Measurements from ENCODE around the gene OCRL. TPM values are rescaled to one million over a fixed set of nuclear protein-coding genes. Genes with fewer than 3 reads are reported as not detected.

OCRL gene
- polyA plus RNA-seq, 4 donors: 8.4 to 20.3 (median 10.5) TPM

DNA sequence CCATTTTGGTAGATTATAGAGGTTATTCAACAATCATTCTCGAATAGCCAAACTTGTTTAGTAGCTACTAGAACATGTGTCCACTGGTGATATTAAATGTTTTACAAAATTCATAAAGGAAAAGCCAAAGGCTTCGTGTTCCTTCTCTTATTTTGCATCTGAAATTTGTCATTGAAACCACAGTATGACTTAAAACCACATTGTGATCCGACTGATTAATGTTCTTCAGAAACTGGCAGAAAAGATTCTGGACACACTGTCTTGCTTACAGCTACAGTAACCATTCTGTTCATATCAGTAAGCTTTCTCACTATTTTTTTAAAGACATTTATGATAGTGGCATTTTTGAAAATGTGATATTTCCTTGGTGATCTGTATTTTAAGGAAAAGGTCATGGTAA is 14.2 kb upstream of the OCRL start:
- no peak for FAIRE-seq
- 51 to 66% (median 65%) methylated on average over 3 of the region's 3 CpGs for WGBS, 3 donors
- Histone ChIP-seq H3K4me1 (ENCODE audit: control insufficient read depth in 3 of 3, insufficient read depth in 2 of 3, low read depth in 1 of 3, low read length in 2 of 3) (no peaks in the 10 kb centered on the region), H3K36me3 (ENCODE audit: control insufficient read depth in 3 of 3, insufficient read depth in 2 of 3, low read depth in 1 of 3, low read length in 3 of 3) (no peaks in the 10 kb centered on the region), H3K27ac (ENCODE audit: low read depth in 1 of 3, low read length in 2 of 3) (no peak overlapping the region), H3K4me3 (ENCODE audit: low read depth in 1 of 3, low read length in 3 of 3) (no peak overlapping the region), H3K9me3 (ENCODE audit: control insufficient read depth in 2 of 2, insufficient read depth in 1 of 2, low read depth in 1 of 2, low read length in 1 of 2) (no peaks in the 10 kb centered on the region), H3K27me3 (ENCODE audit: control insufficient read depth in 3 of 3, insufficient read depth in 3 of 3, low read length in 3 of 3) (no peaks in the 10 kb centered on the region)
- DNase-seq: no peak

DNA sequence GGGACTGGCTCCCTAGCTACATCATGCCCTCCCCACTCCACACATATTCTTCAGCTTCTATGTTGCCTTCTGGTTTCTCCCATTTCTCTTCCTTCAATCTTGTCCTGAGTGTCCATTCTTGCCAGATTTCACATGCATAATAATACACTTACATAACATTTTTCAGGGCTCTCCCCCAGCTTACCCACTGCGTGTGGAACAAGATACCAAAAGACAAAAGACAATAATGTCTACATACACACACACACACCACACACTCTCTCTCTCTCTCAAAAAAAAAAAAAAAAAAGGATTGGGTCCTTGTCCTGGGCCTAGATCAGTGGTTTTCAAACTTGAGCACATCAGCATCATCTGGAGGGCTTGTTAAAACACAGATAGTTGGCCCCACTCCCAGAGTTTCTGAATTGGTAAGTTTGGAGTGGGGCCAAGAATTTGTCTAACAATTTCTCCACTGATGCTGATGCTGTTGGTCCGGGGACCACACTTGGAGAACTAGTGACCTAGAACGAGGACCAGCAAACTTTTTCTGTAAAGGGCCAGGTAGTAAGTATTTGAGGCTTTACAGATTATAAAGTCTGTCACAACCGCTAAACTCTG is 10.3 kb upstream of the OCRL start:
- H3K36me3 ChIP-seq (ENCODE audit: control insufficient read depth in 3 of 3, insufficient read depth in 2 of 3, low read depth in 1 of 3, low read length in 3 of 3): no peaks in the 10 kb centered on the region
- no peaks in the 10 kb centered on the region for H3K27me3 ChIP-seq (ENCODE audit: control insufficient read depth in 3 of 3, insufficient read depth in 3 of 3, low read length in 3 of 3)
- no peak overlapping the region for H3K4me3 ChIP-seq (ENCODE audit: low read depth in 1 of 3, low read length in 3 of 3)
- DNase-seq (no peak), FAIRE-seq (no peak)
- WGBS, 3 donors: 64 to 77% (median 66%) methylated on average over 4 of the region's 4 CpGs
- no peaks in the 10 kb centered on the region for H3K4me1 ChIP-seq (ENCODE audit: control insufficient read depth in 3 of 3, insufficient read depth in 2 of 3, low read depth in 1 of 3, low read length in 2 of 3)
- H3K27ac ChIP-seq (ENCODE audit: low read depth in 1 of 3, low read length in 2 of 3): no peak overlapping the region
- no peaks in the 10 kb centered on the region for H3K9me3 ChIP-seq (ENCODE audit: control insufficient read depth in 2 of 2, insufficient read depth in 1 of 2, low read depth in 1 of 2, low read length in 1 of 2)

DNA sequence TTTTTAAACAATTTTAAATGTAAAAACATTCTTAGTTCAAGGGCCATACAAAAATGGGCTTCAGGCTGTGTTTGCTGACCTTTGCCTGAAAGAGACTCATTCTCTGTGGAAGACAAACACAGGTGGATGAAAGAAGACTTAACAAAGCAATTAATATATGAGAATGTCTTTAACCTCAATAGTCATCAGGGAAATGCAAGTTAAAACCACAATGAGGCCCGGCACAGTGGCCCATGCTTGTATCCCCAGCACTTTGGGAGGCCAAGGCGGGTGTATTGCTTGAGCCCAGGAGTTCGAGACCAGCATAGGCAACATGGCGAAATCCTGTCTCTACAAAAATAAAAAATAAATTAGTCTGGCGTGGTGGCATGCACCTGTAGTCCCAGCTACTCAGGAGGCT is 9.6 kb upstream of the OCRL start:
- Histone ChIP-seq H3K4me1 (ENCODE audit: control insufficient read depth in 3 of 3, insufficient read depth in 2 of 3, low read depth in 1 of 3, low read length in 2 of 3) (no peaks in the 10 kb centered on the region), H3K9me3 (ENCODE audit: control insufficient read depth in 2 of 2, insufficient read depth in 1 of 2, low read depth in 1 of 2, low read length in 1 of 2) (no peaks in the 10 kb centered on the region), H3K27me3 (ENCODE audit: control insufficient read depth in 3 of 3, insufficient read depth in 3 of 3, low read length in 3 of 3) (no peaks in the 10 kb centered on the region), H3K36me3 (ENCODE audit: control insufficient read depth in 3 of 3, insufficient read depth in 2 of 3, low read depth in 1 of 3, low read length in 3 of 3) (no peaks in the 10 kb centered on the region), H3K27ac (ENCODE audit: low read depth in 1 of 3, low read length in 2 of 3) (no peak overlapping the region), H3K4me3 (ENCODE audit: low read depth in 1 of 3, low read length in 3 of 3) (no peak overlapping the region)
- FAIRE-seq (no peak), DNase-seq (no peak)
- WGBS, 3 donors: 70 to 93% (median 89%) methylated on average over 5 of the region's 5 CpGs

GRCh38 chrX:129531132-129531531 is 8.9 kb upstream of the OCRL start:
- Histone ChIP-seq H3K27me3 (ENCODE audit: control insufficient read depth in 3 of 3, insufficient read depth in 3 of 3, low read length in 3 of 3) (no peaks in the 10 kb centered on the region), H3K36me3 (ENCODE audit: control insufficient read depth in 3 of 3, insufficient read depth in 2 of 3, low read depth in 1 of 3, low read length in 3 of 3) (no peaks in the 10 kb centered on the region), H3K9me3 (ENCODE audit: control insufficient read depth in 2 of 2, insufficient read depth in 1 of 2, low read depth in 1 of 2, low read length in 1 of 2) (no peaks in the 10 kb centered on the region), H3K4me3 (ENCODE audit: low read depth in 1 of 3, low read length in 3 of 3) (no peak overlapping the region), H3K27ac (ENCODE audit: low read depth in 1 of 3, low read length in 2 of 3) (no peak overlapping the region), H3K4me1 (ENCODE audit: control insufficient read depth in 3 of 3, insufficient read depth in 2 of 3, low read depth in 1 of 3, low read length in 2 of 3) (no peaks in the 10 kb centered on the region)
- WGBS, 3 donors: 60 to 70% (median 64%) methylated on average over 1 of the region's 1 CpG
- FAIRE-seq (no peak), DNase-seq (no peak)

DNA sequence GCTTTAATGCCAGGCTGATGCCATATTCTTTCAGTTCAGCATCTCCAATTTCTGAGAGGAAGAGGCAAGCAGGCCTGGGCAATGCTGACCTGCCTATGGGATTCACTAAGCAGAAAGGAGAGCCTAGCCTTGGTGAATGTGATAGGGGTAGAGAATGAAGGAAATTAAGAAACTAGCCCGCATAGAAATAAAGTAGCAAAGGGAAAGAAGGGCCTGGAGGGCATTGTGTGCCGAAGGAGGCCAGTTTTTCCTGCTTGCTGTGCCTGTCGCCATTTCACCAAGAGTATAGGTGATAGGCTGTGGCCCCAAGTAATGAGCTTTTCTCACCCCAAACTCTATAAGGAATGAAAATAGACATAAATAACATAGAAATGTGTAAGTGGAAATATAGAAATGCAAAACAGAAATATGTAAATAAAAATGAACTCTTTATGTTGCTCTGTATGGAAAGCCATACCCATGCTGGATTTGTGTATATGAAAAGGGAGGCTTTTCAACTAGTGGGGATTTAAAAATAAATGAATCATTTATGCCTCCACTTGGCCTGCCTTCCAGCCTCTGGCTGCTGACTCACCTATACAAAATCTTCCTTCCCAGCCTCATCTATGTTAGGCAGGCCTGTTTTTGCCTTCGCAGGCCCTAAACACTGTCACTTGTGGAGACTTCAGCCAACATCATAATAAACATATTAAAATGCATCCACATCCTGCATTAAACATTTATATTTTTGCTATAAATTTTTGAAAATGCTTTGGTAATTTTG is 5.1 kb upstream of the OCRL start:
- WGBS, 3 donors: 77 to 94% (median 87%) methylated on average over 4 of the region's 4 CpGs
- DNase-seq (no peak), FAIRE-seq (no peak)
- no peaks in the 10 kb centered on the region for H3K4me1 ChIP-seq (ENCODE audit: control insufficient read depth in 3 of 3, insufficient read depth in 2 of 3, low read depth in 1 of 3, low read length in 2 of 3)
- no peaks in the 10 kb centered on the region for H3K9me3 ChIP-seq (ENCODE audit: control insufficient read depth in 2 of 2, insufficient read depth in 1 of 2, low read depth in 1 of 2, low read length in 1 of 2)
- no peak overlapping the region for H3K27ac ChIP-seq (ENCODE audit: low read depth in 1 of 3, low read length in 2 of 3)
- no peaks in the 10 kb centered on the region for H3K27me3 ChIP-seq (ENCODE audit: control insufficient read depth in 3 of 3, insufficient read depth in 3 of 3, low read length in 3 of 3)
- H3K36me3 ChIP-seq (ENCODE audit: control insufficient read depth in 3 of 3, insufficient read depth in 2 of 3, low read depth in 1 of 3, low read length in 3 of 3): no peaks in the 10 kb centered on the region
- H3K4me3 ChIP-seq (ENCODE audit: low read depth in 1 of 3, low read length in 3 of 3): no peak overlapping the region

- peak; percentile 74 to 81 for DNase-seq
- H3K27ac ChIP-seq (ENCODE audit: low read depth in 1 of 3, low read length in 2 of 3): peak overlapping the region; percentile 28 to 77 (median 64)
- FAIRE-seq: no peak
- peaks cover 0 to 3% (median 0%) of the 10 kb centered on the region in 3 donors for H3K4me1 ChIP-seq (ENCODE audit: control insufficient read depth in 3 of 3, insufficient read depth in 2 of 3, low read depth in 1 of 3, low read length in 2 of 3)
- H3K4me3 ChIP-seq (ENCODE audit: low read depth in 1 of 3, low read length in 3 of 3): peak overlapping the region; percentile 57 to 65 (median 62)
- no peaks in the 10 kb centered on the region for H3K36me3 ChIP-seq (ENCODE audit: control insufficient read depth in 3 of 3, insufficient read depth in 2 of 3, low read depth in 1 of 3, low read length in 3 of 3)
- H3K27me3 ChIP-seq (ENCODE audit: control insufficient read depth in 3 of 3, insufficient read depth in 3 of 3, low read length in 3 of 3): no peaks in the 10 kb centered on the region
- 2 to 39% (median 6%) methylated on average over 11 to 14 of the region's 14 CpGs for WGBS, 3 donors
- H3K9me3 ChIP-seq (ENCODE audit: control insufficient read depth in 2 of 2, insufficient read depth in 1 of 2, low read depth in 1 of 2, low read length in 1 of 2): no peaks in the 10 kb centered on the region
Measured at GRCh38 chrX:129540722-129541184, 694 bp downstream of the OCRL start.

- DNase-seq (no peak), FAIRE-seq (no peak)
- peaks cover 0 to 6% (median 2%) of the 10 kb centered on the region in 3 donors for H3K36me3 ChIP-seq (ENCODE audit: control insufficient read depth in 3 of 3, insufficient read depth in 2 of 3, low read depth in 1 of 3, low read length in 3 of 3)
- 75 to 95% (median 94%) methylated on average over 2 of the region's 2 CpGs for WGBS, 3 donors
- H3K27ac ChIP-seq (ENCODE audit: low read depth in 1 of 3, low read length in 2 of 3): no peak overlapping the region
- no peaks in the 10 kb centered on the region for H3K27me3 ChIP-seq (ENCODE audit: control insufficient read depth in 3 of 3, insufficient read depth in 3 of 3, low read length in 3 of 3)
- H3K9me3 ChIP-seq (ENCODE audit: control insufficient read depth in 2 of 2, insufficient read depth in 1 of 2, low read depth in 1 of 2, low read length in 1 of 2): no peaks in the 10 kb centered on the region
- no peak overlapping the region for H3K4me3 ChIP-seq (ENCODE audit: low read depth in 1 of 3, low read length in 3 of 3)
- peaks cover 0 to 3% (median 0%) of the 10 kb centered on the region in 3 donors for H3K4me1 ChIP-seq (ENCODE audit: control insufficient read depth in 3 of 3, insufficient read depth in 2 of 3, low read depth in 1 of 3, low read length in 2 of 3)
Measured at GRCh38 chrX:129544780-129545179, 4.7 kb downstream of the OCRL start.

GRCh38 chrX:129545408-129545807 is 5.3 kb downstream of the OCRL start:
- H3K27ac ChIP-seq (ENCODE audit: low read depth in 1 of 3, low read length in 2 of 3): no peak overlapping the region
- DNase-seq (peak in 1 of 2 donors; percentile 3), FAIRE-seq (no peak)
- H3K4me3 ChIP-seq (ENCODE audit: low read depth in 1 of 3, low read length in 3 of 3): no peak overlapping the region
- no peaks in the 10 kb centered on the region for H3K27me3 ChIP-seq (ENCODE audit: control insufficient read depth in 3 of 3, insufficient read depth in 3 of 3, low read length in 3 of 3)
- H3K4me1 ChIP-seq (ENCODE audit: control insufficient read depth in 3 of 3, insufficient read depth in 2 of 3, low read depth in 1 of 3, low read length in 2 of 3): peaks cover 0 to 3% (median 0%) of the 10 kb centered on the region in 3 donors
- H3K36me3 ChIP-seq (ENCODE audit: control insufficient read depth in 3 of 3, insufficient read depth in 2 of 3, low read depth in 1 of 3, low read length in 3 of 3): peaks cover 0 to 6% (median 2%) of the 10 kb centered on the region in 3 donors
- H3K9me3 ChIP-seq (ENCODE audit: control insufficient read depth in 2 of 2, insufficient read depth in 1 of 2, low read depth in 1 of 2, low read length in 1 of 2): no peaks in the 10 kb centered on the region
- WGBS, 3 donors: 69 to 94% (median 76%) methylated on average over 1 of the region's 1 CpG

Data from small intestine (tissue), 7 donors.